Panc1 (cell line): ENCODE data around the gene USB1. TPM values are rescaled to one million over a fixed set of nuclear protein-coding genes. Genes with fewer than 3 reads are reported as not detected.

ENCODE experiments used
- ATAC-seq: fragments of 200-7000 bp; cut with Tn5 transposase; 2 replicates; pipeline ENCODE4 v1.9.1; 2020; ENCODE audit warnings: mild to moderate bottlenecking, moderate library complexity
- BruUV-seq: library from RNA; stranded (reverse); fragments of 400-500 nt; replicated peaks from 2 replicates; lab custom pipeline; 2021; lab: Mats Ljungman, UMichigan
- CTCF ChIA-PET: fragments of 300-600 bp; sonication (Branson Sonifier 250); formaldehyde crosslinking; loops from one replicate; lab custom pipeline; 2022; ENCODE audit warnings: antibody characterized with exemption; lab: Charles Lee
- POLR2A ChIA-PET: fragments of 300-600 bp; sonication (Branson Sonifier 250); formaldehyde crosslinking; loops from one replicate; lab custom pipeline; 2022; ENCODE audit warnings: antibody characterized with exemption; lab: Charles Lee
- DNase-seq: peaks from one replicate; pipeline ENCODE4 v3.0.0-alpha.2; 2010; ENCODE audit warnings: low read depth, low spot score
- H3K27ac ChIP-seq: 2 replicates; pipeline ENCODE4 v1.5.1; 2011; ENCODE audit warnings: mild to moderate bottlenecking, low read length, inconsistent platforms
- H3K27me3 ChIP-seq: fragments of 200-500 bp; sonication (Bioruptor generic); 2 replicates; pipeline ENCODE4 v1.6.0; 2014; ENCODE audit warnings: low read length, inconsistent platforms; ENCODE audit not compliant: control insufficient read depth, insufficient read depth
- H3K36me3 ChIP-seq: fragments of 200-500 bp; sonication (Bioruptor generic); 2 replicates; pipeline ENCODE4 v1.5.1; 2014; ENCODE audit warnings: inconsistent platforms, mild to moderate bottlenecking, low read length, moderate library complexity; ENCODE audit not compliant: control insufficient read depth, insufficient read depth
- H3K4me1 ChIP-seq: 2 replicates; pipeline ENCODE4 v1.5.1; 2011; ENCODE audit warnings: inconsistent platforms, mild to moderate bottlenecking, low read length, moderate library complexity; ENCODE audit not compliant: control insufficient read depth, insufficient read depth
- H3K4me3 ChIP-seq, 2 experiments: 2 replicates each; pipeline ENCODE4 v1.5.1; 2011 to 2012; ENCODE audit warnings: low read depth in 2 of 2, low read length in 2 of 2, mild to moderate bottlenecking in 2 of 2, inconsistent platforms in 1 of 2, moderate library complexity in 1 of 2
- H3K9me3 ChIP-seq: fragments of 200-500 bp; sonication (Bioruptor generic); 2 replicates; pipeline ENCODE4 v1.5.1; 2014; ENCODE audit warnings: low read depth, mild to moderate bottlenecking, inconsistent platforms, low read length, moderate library complexity; ENCODE audit not compliant: control insufficient read depth, insufficient read depth
- POLR2AphosphoS5 ChIP-seq: IDR thresholded peaks from 2 replicates; pipeline ENCODE4 v1.6.1; 2012; ENCODE audit warnings: mild to moderate bottlenecking, low read depth, low read length, moderate library complexity
- SIN3A ChIP-seq: IDR thresholded peaks from 2 replicates; pipeline ENCODE4 v1.6.1; 2012; ENCODE audit warnings: low read depth, mild to moderate bottlenecking, low read length, moderate library complexity, borderline replicate concordance; ENCODE audit not compliant: insufficient read depth
- TCF7L2 ChIP-seq: IDR thresholded peaks from 2 replicates; pipeline ENCODE4 v1.6.1; 2011; ENCODE audit warnings: mild to moderate bottlenecking, low read depth, low read length, inconsistent platforms
- in situ Hi-C: cut with HindIII; loops from 2 replicates; pipeline ENCODE4 v1.10.0; 2016; ENCODE audit warnings: low sequenced_read_pairs, low pct_unique_long_range_greater_than_20kb
- intact Hi-C: fragments of 100-400 bp; cut with micrococcal nuclease; formaldehyde crosslinking; loops from one replicate; pipeline ENCODE4 v1.10.0; 2022; ENCODE audit not compliant: unreplicated experiment
- total RNA-seq: library from RNA; stranded (reverse); gene quantifications from one replicate; pipeline ENCODE4 v1.2.1, GENCODE V29; 2021; ENCODE audit not compliant: unreplicated experiment
- TF ChIP-seq, protein P1 (sequence below), 2 experiments: IDR thresholded peaks; 2 replicates each; pipeline ENCODE4 v1.6.1; 2011 to 2012; ENCODE audit warnings: low read depth in 2 of 2, control low read depth in 1 of 2, low read length in 1 of 2, mild to moderate bottlenecking in 1 of 2, moderate library complexity in 1 of 2; ENCODE audit not compliant: insufficient read depth in 1 of 2
- TF ChIP-seq, protein P2 (sequence below): fragments of 450-650 bp; IDR thresholded peaks from 2 replicates; pipeline ENCODE4 v1.5.1; 2017; ENCODE audit warnings: mild to moderate bottlenecking

USB1 gene
- total RNA-seq, 1 experiment from 2014 or later: 58.2 TPM

DNA sequence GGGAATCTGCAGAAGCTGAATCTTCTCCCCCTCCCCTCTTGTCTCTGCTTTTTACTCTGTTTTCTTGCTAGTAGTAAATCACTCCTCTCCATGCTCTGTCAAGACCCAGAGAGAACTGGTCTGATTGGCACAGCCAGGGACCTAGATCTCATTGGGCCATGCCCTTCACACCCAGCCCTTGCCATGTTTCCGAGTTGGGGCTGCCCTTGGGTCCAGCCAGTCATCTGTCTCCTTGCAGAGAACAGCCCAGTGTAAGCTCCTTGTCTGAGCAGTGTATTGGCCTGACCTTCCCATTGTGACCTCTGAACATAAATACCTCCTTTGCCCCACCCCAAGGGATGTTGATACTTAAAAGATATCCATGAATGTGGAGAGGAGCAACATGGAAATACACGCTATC lies 28.2 kb downstream of the USB1 start:
- ChIA-PET POLR2A (no interaction called here), CTCF (no interaction called here)
- DNase-seq (no peak), ATAC-seq (no peak)
- Histone ChIP-seq H3K4me3 (no peak overlapping the region), H3K4me1 (no peaks in the 10 kb centered on the region), H3K36me3 (no peaks in the 10 kb centered on the region; the same call in 1 of the 2 replicates), H3K27me3 (no peaks in the 10 kb centered on the region), H3K27ac (no peak overlapping the region), H3K9me3 (no peaks in the 10 kb centered on the region)
- in situ Hi-C loops: no loop called here
- no TSS peak for BruUV-seq
- TF ChIP-seq, protein P1, sequence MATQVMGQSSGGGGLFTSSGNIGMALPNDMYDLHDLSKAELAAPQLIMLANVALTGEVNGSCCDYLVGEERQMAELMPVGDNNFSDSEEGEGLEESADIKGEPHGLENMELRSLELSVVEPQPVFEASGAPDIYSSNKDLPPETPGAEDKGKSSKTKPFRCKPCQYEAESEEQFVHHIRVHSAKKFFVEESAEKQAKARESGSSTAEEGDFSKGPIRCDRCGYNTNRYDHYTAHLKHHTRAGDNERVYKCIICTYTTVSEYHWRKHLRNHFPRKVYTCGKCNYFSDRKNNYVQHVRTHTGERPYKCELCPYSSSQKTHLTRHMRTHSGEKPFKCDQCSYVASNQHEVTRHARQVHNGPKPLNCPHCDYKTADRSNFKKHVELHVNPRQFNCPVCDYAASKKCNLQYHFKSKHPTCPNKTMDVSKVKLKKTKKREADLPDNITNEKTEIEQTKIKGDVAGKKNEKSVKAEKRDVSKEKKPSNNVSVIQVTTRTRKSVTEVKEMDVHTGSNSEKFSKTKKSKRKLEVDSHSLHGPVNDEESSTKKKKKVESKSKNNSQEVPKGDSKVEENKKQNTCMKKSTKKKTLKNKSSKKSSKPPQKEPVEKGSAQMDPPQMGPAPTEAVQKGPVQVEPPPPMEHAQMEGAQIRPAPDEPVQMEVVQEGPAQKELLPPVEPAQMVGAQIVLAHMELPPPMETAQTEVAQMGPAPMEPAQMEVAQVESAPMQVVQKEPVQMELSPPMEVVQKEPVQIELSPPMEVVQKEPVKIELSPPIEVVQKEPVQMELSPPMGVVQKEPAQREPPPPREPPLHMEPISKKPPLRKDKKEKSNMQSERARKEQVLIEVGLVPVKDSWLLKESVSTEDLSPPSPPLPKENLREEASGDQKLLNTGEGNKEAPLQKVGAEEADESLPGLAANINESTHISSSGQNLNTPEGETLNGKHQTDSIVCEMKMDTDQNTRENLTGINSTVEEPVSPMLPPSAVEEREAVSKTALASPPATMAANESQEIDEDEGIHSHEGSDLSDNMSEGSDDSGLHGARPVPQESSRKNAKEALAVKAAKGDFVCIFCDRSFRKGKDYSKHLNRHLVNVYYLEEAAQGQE (IDR thresholded peaks at IDR 0.05; ENCODE audit: insufficient read depth in 1 of 2, low read depth in 2 of 2, low read length in 1 of 2): no peak
- TF ChIP-seq, protein P2, sequence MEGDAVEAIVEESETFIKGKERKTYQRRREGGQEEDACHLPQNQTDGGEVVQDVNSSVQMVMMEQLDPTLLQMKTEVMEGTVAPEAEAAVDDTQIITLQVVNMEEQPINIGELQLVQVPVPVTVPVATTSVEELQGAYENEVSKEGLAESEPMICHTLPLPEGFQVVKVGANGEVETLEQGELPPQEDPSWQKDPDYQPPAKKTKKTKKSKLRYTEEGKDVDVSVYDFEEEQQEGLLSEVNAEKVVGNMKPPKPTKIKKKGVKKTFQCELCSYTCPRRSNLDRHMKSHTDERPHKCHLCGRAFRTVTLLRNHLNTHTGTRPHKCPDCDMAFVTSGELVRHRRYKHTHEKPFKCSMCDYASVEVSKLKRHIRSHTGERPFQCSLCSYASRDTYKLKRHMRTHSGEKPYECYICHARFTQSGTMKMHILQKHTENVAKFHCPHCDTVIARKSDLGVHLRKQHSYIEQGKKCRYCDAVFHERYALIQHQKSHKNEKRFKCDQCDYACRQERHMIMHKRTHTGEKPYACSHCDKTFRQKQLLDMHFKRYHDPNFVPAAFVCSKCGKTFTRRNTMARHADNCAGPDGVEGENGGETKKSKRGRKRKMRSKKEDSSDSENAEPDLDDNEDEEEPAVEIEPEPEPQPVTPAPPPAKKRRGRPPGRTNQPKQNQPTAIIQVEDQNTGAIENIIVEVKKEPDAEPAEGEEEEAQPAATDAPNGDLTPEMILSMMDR: no peak
- no peak for TF ChIP-seq TCF7L2
- TF ChIP-seq SIN3A: no peak
- TF ChIP-seq POLR2AphosphoS5: no peak
- intact Hi-C loops: no loop called here

DNA sequence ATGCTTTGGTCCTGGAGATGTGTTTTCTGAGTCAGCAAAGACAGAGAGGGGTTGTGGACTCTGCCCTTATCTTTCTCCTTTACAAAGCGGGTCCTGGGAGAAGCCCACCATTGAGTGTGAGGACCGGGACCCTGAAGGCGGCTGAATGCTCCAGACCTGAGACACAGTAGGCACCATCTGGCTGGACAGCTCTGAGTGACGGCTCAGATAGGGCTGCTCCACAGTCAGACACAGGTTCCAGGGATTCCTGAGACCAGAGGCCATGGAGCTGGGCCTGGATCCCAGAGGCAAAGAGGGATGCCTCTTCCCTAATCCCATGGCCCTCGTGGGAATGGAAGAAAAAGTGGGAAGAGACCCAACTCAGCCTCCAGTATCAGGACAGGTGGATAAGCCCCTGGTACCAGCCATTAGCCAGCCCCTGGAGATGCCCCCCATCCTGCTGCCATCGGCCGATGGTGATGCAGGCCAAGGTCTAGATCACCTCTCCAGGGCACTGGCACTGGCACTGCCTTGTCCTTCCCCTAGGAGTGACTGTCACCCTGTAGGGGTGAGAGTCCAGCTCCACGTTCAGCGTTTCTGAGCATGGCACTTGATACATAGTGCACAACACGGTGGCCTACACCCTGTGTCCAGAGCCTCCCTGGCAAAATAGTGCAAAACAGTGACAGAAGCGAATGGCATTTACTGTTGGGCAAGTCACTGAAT lies 29.1 kb downstream of the USB1 start:
- POLR2A ChIA-PET: no interaction called here
- DNase-seq (no peak), ATAC-seq (no peak)
- H3K4me1 ChIP-seq: no peaks in the 10 kb centered on the region
- in situ Hi-C loops (no loop called here), intact Hi-C loops (no loop called here)
- H3K27me3 ChIP-seq: no peaks in the 10 kb centered on the region
- H3K27ac ChIP-seq: no peak overlapping the region
- CTCF ChIA-PET: no interaction called here
- BruUV-seq: no TSS peak
- no peaks in the 10 kb centered on the region for H3K9me3 ChIP-seq
- no peaks in the 10 kb centered on the region; the same call in 1 of the 2 replicates for H3K36me3 ChIP-seq
- no peak for TF ChIP-seq POLR2AphosphoS5
- no peak for TF ChIP-seq TCF7L2
- H3K4me3 ChIP-seq: no peak overlapping the region

DNA sequence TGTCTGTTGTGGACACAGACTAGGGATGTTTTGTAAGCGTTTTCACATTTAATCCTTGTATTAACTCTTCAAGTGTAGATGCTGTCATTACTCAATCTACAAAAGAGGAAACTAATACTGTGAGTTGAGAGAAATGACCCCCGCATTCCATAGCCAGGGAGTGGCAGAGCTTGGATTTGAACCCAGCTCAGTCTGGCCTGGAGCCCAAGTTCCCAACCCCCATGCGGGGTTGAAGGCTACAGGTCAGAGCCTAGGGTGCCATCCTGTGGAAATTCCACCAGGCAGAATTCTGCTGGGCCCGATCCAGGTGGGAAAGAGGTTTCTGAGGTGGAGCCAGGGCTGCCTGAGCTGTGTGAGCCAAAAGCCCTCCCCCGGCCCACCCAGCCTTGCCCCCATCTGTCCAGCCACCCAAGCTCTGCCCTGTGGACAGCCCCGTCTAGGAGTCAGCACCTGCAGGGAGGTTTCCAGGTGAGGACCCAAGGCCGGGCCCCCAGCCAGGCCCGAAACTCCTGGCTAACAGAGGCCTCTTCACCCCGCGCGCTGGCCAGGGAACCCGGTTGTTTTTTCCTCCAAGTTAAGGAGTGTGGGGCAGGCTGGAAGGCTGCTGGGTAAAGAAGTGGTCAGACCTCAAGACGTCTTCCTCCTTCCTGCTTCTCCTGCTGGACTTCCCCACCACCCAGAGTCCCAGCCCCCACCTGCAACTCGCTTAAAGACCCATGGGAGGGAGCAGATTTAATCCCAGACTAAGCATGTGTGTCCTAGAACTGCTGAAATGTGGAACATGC lies 30.0 kb downstream of the USB1 start:
- Histone ChIP-seq H3K27ac (no peak overlapping the region), H3K9me3 (no peaks in the 10 kb centered on the region), H3K27me3 (no peaks in the 10 kb centered on the region), H3K36me3 (no peaks in the 10 kb centered on the region; the same call in 1 of the 2 replicates), H3K4me1 (no peaks in the 10 kb centered on the region), H3K4me3 (no peak overlapping the region)
- TF ChIP-seq TCF7L2 (no peak), POLR2AphosphoS5 (no peak), SIN3A (no peak)
- TF ChIP-seq, protein P2: no peak
- TF ChIP-seq, protein P1 (IDR thresholded peaks at IDR 0.05; ENCODE audit: insufficient read depth in 1 of 2, low read depth in 2 of 2, low read length in 1 of 2): no peak
- intact Hi-C loops: no loop called here
- ATAC-seq (no peak), DNase-seq (no peak)
- CTCF ChIA-PET: no interaction called here
- in situ Hi-C loops: no loop called here
- POLR2A ChIA-PET: no interaction called here
- no TSS peak for BruUV-seq
